ENCODE data around the gene MBLAC1. TPM values are rescaled to one million over a fixed set of nuclear protein-coding genes. Genes with fewer than 3 reads are reported as not detected.

Gene MBLAC1, protein sequence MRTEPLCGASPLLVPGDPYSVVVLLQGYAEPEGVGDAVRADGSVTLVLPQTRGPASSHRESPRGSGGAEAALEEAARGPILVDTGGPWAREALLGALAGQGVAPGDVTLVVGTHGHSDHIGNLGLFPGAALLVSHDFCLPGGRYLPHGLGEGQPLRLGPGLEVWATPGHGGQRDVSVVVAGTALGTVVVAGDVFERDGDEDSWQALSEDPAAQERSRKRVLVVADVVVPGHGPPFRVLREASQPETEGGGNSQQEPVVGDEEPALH
- 1.1 TPM for total RNA-seq

DNA sequence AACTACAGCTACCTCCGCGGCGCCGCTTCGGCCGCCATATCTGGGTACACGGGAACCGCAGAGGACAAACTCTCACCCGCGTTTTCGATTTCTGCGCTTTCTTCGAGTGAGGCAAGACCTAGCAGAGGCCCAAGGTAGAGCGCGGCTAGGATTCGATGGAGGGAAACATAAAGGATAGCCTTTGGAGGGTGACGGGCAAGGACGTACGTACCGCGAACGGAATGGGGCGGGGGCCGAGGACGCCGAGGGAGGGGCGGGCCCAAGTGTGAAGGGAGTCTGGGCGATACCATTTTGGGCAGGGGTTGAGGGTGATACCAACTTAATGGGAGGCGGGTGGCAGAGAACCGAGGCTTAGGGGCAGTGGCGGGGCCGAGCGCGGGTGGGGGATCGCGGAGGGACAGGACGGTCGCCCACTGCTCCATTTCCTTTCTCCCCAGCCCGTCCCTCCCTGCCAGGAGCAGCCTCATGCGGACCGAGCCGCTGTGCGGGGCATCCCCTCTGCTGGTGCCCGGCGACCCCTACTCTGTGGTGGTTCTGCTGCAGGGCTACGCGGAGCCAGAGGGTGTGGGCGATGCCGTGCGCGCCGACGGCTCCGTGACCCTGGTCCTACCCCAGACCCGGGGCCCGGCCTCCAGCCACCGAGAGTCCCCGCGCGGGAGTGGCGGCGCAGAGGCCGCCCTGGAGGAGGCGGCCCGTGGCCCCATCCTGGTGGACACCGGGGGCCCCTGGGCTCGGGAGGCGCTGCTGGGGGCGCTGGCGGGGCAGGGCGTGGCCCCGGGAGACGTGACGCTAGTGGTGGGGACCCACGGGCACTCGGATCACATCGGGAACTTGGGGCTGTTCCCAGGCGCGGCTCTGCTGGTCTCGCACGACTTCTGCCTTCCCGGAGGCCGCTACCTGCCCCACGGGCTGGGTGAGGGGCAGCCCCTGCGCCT lies at the start of gene MBLAC1:
TSS of gene MBLAC1 (plus strand) at position 37 of the 935 bp plus-strand sequence. CDS start at position 466, 429 bp downstream.
- DNase-seq: peak; percentile 90

DNA sequence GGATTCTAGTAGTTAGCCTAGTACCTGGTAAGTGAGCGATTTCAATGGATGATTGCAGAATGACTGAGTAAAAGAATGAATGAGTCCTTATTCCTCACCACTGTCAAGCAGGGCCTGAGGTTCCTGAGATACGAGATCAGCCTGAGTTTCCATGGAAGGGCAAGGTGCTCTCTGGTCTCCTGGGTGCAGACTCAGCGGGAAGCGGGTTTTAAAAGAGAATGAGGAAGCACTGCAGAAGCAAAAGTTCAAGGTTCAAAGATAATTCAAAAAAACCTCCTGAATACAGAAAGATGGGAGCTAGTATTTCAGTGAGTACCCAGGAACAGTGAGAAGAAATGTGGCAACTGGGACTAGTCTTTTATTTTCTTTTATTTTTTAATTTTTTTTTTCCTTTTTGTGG lies 49.6 kb upstream of the MBLAC1 start:
- DNase-seq: no peak

DNA sequence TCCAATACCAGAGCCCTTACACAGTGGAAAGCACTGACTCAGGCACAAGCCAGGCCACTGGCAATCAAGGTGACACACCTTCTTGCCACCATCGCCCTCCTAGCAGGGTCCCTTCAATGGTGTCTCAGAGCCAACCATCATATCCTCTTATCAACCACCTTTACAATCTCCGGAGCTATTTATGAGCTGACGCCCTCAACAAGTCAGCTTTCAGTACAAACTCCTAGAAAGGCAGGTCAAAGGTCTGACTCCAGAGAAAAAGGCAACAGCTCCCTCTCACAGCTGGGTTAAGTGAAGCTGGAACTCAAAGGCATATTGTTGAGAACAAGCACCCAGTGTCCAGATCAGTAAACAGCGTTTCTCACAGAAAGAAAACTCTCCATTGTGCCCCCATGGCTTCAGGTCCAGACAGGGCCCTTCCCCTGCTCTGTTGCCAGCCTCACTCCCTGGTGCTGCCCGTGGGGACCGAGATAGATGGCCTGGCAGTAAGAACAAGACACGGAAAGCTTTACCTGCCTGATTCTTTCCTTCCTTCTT lies 47.7 kb upstream of the MBLAC1 start:
- DNase-seq: no peak

DNA sequence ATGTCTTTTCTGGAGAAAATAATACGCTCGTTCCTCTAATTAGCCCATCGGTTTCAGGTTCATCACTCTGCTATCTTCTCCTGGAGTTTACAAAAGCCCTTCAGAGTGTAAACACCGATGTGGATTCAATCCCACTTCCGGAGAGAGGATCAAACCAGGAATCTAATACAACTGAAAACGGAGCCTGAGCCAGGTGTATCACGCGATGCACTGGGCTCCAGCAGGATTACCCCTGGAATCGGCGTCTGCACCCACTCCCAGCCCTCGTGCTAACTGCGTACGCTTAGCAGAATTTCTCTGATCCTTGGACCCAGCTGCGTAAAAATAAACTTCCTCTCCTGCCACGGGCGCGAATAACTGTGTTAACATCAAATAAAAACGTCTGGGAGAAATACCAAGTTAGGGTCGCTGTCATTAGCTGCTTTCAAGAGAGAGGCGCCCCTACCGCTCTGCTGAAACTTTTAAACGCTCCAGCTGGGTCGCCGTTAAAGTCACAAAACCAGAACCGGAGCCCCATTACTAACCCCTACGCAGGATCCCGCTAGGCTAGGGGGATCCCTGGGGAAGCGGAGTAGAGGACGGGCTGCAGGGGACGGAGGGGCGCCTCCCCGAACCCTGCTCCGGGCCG lies 45.7 kb upstream of the MBLAC1 start:
- no peak for DNase-seq

DNA sequence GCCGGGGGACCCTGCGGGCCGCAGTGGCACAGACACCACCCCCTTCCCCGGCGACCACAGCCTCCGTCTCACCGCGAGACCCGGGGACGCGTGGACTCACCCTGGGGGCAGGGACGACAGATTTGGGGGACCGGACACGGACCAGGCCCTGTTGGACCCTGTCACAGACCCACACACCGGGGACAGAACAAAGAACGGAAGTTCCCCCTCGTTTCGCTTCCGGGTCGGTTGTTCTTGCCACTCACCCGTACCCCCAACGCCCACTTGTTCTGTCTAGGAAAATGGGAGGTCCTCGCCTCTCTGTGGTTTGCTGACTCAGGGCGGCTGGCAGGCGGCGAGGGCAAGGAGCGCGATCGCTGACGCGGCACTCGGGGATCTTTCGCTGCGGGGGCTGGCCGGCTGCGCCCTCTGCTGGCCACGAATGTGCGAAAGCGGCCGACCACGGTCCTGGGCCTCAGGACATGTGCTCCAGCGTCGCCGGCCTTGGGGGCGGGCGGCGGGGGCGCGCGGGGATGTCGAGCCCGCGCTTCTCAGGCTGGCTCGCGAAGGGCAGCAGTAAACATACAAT lies 45.1 kb upstream of the MBLAC1 start, which contains the start of gene ZNF3:
TSS of gene ZNF3 (minus strand) at position 189 of the 568 bp plus-strand sequence. CDS start 4,366 bp downstream, outside the sequence.
- DNase-seq: peak; percentile 99

DNA sequence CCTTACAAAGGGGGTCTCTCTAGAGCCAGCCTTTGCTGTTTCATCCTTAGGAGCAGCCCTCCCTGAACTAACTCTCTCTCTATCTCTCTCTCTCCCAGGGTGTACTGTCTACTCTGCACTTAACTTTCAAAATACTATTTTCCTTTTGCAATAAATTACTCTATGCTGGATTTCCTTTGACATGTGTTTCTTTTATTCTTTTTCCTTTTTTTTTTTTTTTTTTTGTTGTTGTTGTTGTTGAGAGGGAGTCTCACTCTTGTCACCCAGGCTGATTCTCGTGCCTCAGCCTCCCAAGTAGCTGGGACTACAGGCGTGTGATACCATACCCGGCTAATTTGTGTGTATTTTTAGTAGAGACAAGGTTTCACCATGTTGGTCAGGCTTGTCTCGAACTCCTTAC lies 43.8 kb upstream of the MBLAC1 start:
- DNase-seq: no peak

DNA sequence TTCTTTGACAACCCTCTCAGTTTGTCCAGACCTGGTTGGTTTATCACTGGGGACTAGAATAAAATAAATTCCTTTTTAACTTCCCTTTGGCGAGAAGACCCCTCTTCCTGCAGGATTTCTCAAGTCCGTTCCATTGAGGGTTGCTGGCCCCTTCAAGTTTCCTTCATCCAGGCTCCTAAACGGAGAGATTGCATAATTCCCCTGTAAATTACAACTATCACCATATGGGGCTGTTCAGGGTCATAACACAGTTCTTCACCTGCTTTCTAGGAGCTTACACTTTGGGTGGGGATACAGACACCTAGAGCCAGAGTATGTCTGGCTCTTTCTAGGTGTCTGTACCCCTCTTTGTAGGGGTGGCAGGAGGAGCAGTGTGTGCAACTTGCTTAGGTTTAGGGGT lies 41.3 kb upstream of the MBLAC1 start:
- no peak for DNase-seq

DNA sequence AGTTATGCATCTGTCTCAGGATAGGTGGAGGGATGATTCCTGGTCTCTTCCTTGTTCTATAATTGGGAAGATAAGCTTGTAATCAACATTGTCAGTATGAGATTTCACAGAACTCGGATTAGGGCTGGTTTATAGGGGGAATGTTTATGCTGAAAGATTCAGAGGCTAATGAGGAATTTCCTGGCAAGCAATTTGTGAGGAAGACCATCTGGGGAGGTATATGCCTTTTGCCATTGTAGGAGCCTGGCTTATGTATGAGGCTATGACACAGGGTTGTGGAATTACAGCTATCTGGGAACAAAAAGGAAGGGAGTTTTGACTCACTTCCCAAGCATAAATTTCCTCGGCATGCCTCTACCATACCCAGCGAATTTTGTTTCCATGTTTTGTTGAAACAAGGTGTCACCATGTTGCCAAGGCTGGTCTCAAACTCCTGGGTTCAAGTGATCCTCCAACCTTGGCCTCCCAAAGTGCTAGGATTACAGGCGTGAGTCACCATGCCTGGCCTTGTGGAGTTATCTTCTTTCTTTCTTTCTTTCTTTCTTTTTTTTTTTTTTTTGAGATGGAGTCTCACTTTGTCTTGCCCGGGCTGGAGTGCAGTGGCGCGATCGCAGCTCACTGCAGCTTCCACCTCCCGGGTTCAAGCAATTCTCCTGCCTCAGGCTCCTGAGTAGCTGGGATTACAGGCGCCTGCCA lies 39.6 kb upstream of the MBLAC1 start:
- no peak for DNase-seq

DNA sequence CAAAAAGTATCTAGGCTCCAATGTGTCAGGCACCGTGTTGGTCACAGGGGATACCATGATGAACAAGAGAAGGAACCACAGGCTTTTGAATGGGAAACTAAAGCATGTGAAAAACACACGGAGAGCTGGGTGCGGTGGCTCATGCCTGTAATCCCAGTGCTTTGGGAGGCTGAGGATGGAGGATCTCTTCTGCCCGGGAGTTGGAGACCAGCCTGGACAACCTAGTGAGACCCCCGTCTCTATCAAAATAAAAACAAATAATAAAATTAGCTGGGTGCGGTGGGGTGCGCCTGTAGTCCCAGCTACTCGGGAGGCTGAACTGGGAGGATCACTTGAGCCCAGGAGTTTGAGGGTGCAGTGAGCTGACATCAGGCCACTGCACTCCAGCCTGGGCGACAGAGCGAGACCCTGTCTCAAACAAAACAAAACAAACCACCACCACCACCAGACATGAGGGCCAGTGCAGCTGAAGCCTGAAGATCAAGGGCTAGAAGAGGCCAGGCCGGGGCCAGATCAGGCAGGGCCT lies 38.6 kb upstream of the MBLAC1 start:
- no peak for DNase-seq

DNA sequence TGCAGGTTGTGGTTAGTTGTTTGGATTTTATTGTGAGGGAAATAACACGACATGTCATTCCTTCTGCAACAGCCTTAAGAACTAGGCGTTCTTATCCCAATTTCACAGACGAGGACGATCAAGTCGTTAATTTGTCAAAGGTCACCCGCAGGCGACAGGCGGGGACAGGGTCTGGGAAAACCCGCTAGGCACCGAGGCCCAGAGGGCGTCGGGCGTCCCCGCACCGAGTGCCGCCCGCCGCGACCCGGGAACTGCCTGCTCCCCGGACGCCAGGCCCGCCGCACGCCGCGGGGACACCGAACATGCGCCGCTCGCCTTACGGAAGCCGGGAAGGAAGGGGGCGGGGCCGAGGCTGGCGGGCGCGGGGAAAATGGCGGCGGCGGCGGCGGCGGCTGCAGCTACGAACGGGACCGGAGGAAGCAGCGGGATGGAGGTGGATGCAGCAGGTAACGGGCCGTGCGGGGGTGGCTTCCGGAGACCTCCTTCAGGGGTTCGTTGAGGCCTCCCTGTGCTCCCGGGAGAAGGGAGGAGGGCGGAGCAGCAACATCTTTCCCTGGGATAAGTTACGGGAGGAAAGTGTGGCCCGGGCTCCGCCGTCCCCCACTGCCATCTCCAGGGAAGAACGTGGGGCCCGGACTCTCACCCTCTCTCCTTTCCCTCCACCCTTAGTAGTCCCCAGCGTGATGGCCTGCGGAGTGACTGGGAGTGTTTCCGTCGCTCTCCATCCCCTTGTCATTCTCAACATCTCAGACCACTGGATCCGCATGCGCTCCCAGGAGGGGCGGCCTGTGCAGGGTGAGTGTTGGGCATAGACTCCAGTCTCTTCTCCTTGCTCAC lies 37.9 kb upstream of the MBLAC1 start, which contains the start of gene COPS6:
TSS of gene COPS6 (plus strand) at position 349 of the 837 bp plus-strand sequence. CDS start at position 371, 22 bp downstream.
- peak; percentile 24 for DNase-seq

DNA sequence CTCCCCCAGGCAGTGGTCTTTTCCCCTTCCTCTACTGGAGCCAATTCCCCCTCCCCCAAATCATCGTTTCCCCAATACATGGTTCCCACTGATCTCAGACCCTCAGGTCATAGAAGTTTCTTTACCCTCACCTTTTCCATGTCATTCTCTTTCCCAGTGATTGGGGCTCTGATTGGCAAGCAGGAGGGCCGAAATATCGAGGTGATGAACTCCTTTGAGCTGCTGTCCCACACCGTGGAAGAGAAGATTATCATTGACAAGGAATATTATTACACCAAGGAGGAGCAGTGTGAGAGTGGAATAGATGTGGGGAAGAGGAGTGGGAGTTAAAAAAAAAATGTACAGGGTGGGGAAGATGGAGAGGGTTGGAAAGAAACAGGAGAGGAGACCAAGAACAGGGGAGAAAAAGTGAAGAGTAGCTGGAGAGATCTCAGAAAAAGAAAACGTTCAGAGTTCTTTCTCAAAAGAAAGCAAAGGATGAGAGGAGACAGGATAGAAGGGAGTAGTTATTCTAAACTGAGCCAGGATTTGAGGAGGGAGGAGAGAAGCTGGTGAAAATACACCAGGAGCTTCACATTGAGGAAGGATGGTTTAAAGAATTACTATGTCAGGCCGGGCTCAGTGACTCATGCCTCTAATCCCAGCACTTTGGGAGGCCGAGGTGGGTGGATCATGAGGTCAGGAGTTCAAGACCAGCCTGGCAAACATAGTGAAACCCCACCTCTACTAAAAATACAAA lies 37.1 kb upstream of the MBLAC1 start:
- DNase-seq: no peak

DNA sequence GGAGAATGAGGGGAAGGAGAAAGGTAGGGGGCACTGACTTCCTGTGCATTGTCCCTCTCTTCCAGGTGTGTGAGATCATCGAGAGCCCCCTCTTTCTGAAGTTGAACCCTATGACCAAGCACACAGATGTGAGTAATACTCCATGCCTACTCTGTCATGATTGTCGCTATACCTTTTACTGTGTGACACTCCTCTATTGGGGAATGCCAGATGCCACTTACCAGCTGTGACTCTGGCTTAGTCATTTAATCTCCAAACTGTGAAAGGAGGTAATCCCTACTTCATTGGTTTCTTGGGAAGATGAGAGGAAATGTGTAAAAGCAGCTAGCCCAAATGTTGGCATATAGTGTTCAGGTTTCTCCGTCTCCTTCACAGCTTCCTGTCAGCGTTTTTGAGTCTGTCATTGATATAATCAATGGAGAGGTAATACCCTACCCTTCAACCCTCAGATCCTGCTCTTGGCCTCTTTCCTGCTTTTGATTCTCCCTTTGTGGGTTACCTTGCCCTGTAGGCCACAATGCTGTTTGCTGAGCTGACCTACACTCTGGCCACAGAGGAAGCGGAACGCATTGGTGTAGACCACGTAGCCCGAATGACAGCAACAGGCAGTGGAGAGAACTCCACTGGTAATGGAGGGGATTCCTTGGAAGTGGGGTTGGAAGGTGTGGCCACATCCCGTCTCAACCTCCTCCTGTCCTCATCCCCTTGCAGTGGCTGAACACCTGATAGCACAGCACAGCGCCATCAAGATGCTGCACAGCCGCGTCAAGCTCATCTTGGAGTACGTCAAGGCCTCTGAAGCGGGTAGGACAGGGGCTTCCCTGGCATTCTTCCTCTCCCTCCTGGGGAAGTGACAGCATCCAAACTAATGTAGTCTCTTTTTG lies 36.0 kb upstream of the MBLAC1 start:
- no peak for DNase-seq

DNA sequence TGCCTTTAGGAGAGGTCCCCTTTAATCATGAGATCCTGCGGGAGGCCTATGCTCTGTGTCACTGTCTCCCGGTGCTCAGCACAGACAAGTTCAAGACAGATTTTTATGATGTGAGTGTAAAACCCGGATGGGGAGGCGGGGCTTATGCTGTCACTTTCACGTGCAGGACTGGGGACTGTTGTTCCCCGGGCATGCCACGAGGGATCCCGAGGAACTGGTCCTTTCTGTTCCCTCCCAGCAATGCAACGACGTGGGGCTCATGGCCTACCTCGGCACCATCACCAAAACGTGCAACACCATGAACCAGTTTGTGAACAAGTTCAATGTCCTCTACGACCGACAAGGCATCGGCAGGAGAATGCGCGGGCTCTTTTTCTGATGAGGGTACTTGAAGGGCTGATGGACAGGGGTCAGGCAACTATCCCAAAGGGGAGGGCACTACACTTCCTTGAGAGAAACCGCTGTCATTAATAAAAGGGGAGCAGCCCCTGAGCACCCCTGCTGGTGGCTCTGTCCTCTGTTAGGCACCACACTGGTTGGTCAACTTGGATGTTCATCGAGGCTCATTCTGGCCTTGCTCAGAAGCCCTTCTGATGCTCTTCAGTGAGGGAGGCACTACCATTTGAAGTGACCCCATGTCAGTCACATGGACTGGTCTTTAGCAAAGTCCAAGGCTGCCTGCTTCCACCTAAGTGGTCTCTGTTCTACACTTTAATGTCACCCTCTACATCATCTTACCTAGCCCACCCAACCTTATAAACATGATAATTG lies 35.2 kb upstream of the MBLAC1 start:
- DNase-seq: no peak

DNA sequence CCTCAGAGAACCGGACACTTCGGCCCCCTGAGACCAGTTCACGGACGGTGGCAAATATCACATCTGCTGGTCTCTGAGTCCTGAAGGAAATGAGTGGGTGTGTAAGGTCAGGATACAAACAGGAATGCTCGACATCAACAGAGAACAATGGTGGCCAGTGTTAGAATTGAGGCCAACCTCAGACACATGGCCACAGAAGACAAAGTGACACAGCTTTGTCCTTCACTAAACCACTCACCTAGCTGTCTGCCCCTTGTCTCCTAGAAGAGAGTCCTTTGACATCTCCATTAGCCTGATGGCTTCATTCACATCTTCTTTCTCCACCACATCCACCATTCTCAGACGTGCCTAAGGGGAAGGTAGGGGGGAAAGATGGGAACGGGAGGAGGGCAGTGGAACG lies 33.7 kb upstream of the MBLAC1 start:
- no peak for DNase-seq

DNA sequence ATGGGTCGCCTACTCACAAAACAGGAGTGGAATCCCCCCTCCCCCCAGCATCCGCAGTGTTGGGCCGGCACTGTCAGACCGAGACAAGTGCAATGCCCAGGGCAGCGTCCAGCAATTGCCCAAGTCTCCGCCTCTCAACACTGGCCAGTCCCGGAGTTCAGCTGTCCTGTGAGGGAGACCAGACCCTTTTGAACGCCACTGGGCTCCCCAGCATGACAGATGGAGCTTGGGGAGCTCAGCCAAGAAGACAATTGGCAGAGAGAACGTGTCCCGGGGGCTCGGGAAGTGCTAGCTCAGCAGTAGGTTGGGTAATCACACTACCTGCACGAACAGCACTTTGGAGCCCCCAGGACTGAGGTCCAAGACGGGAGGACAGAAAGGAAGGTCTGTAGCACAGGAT lies 33.3 kb upstream of the MBLAC1 start:
- no peak for DNase-seq

DNA sequence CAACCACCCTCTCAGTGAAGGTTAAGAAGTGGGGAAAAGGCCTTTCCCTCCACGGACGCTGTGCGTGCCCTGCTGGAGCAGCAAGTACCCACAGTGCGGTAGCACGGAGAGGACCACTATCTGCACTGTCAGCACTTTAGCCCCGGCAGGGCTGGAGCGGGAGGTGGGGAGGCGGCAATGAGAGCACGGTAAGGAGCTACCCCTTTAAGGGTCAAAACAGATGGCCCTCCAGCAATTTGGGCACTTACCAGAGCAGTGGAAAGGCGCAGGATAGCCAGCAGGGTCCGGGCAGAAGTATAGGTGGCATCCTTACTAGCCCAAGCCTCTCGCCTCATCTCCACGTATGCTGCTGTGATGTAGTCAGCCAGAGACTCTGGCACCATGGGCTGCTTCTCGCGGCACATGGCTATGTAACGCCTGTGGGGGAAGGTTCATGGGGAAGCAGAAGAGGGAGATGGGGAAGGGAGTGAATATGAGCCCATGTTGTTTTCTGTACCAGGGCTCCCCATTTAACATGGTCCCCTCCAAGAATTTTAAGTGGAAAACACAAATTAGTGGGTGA lies 32.8 kb upstream of the MBLAC1 start:
- DNase-seq: no peak

DNA sequence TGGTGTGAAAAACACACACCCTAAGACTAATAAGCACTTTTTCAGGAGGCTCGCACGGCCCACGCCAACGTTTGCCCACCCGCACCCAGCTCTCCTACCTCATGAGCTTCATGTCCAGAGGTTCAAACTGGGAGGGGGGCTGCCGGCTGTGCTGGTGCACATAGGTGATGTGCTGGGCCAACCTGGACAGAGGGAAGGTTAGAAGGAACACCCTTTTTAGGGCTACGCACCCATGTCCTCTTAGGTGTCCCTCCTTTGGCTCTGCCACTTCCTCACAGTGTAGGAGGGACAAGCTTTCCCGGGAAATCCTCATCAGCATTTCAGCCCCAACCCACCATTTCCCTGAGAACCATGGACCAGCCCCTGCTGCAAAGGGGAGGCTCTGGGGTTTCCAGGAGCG lies 31.5 kb upstream of the MBLAC1 start:
- no peak for DNase-seq

Measured in skin of body (tissue), 2 donors.